Keratinocyte (primary cell): ENCODE results near the gene CD109. TPM values are rescaled to one million over a fixed set of nuclear protein-coding genes. Genes with fewer than 3 reads are reported as not detected.

Experiments used
- DNase-seq: peaks from one replicate; pipeline ENCODE4 v3.0.0-alpha.2; 2011; ENCODE audit warnings: low read depth, missing footprints, low spot score
- FAIRE-seq: peaks from 2 replicates; lab custom pipeline; 2011; peaks lifted over from hg19 to GRCh38; lab: Jason Lieb, UNC
- H2AFZ ChIP-seq: 2 replicates; pipeline ENCODE4 v1.6.0; 2012; ENCODE audit warnings: low read length, control low read depth, inconsistent platforms; ENCODE audit not compliant: control insufficient read depth
- H3K27ac ChIP-seq: 2 replicates; pipeline ENCODE4 v1.5.1; 2011; ENCODE audit warnings: low read length; ENCODE audit not compliant: control insufficient read depth, insufficient read depth
- H3K27me3 ChIP-seq: 3 replicates; pipeline ENCODE4 v1.6.0; 2011; ENCODE audit warnings: low read length; ENCODE audit not compliant: control insufficient read depth, insufficient read depth; ENCODE audit errors: extremely low read depth
- H3K36me3 ChIP-seq, 2 experiments: 2 replicates in 1 of 2; 3 replicates in 1 of 2; pipeline ENCODE4 v1.5.1; 2011; ENCODE audit warnings: low read length in 2 of 2, mild to moderate bottlenecking in 1 of 2; ENCODE audit not compliant: control insufficient read depth in 2 of 2, insufficient read depth in 2 of 2; ENCODE audit errors: extremely low read depth in 1 of 2
- H3K4me1 ChIP-seq: 3 replicates; pipeline ENCODE4 v1.5.1; 2011; ENCODE audit warnings: low read length; ENCODE audit not compliant: control insufficient read depth, insufficient read depth; ENCODE audit errors: extremely low read depth
- H3K4me2 ChIP-seq: 3 replicates; pipeline ENCODE4 v1.6.0; 2011; ENCODE audit warnings: low read depth, low read length; ENCODE audit not compliant: control insufficient read depth, insufficient read depth; ENCODE audit errors: extremely low read depth
- H3K4me3 ChIP-seq, 3 experiments: fragments of 200-600 bp in 1 of 3; sonication (generic) in 1 of 3; 2 replicates in 2 of 3; 3 replicates in 1 of 3; pipeline ENCODE4 v1.5.1; 2011 to 2016; ENCODE audit warnings: low read length in 3 of 3, mild to moderate bottlenecking in 3 of 3, control low read depth in 2 of 3, inconsistent platforms in 1 of 3, low read depth in 1 of 3, mixed read lengths in 1 of 3, mixed run types in 1 of 3, moderate library complexity in 1 of 3; ENCODE audit not compliant: control insufficient read depth in 2 of 3, insufficient read depth in 2 of 3; ENCODE audit errors: extremely low read depth in 1 of 3
- H3K79me2 ChIP-seq: 2 replicates; pipeline ENCODE4 v1.6.0; 2012; ENCODE audit warnings: low read length; ENCODE audit not compliant: control insufficient read depth, insufficient read depth
- H3K9ac ChIP-seq: 3 replicates; pipeline ENCODE4 v1.6.0; 2011; ENCODE audit warnings: low read length; ENCODE audit not compliant: control insufficient read depth, insufficient read depth; ENCODE audit errors: extremely low read depth
- H3K9me1 ChIP-seq: 3 replicates; pipeline ENCODE4 v1.6.0; 2011; ENCODE audit warnings: low read length; ENCODE audit not compliant: control insufficient read depth, insufficient read depth; ENCODE audit errors: extremely low read depth
- H3K9me3 ChIP-seq: 2 replicates; pipeline ENCODE4 v1.5.1; 2012; ENCODE audit warnings: low read depth, low read length; ENCODE audit not compliant: control insufficient read depth
- H4K20me1 ChIP-seq: 3 replicates; pipeline ENCODE4 v1.6.0; 2011; ENCODE audit warnings: low read length; ENCODE audit not compliant: control insufficient read depth, insufficient read depth; ENCODE audit errors: extremely low read depth
- EZH2 ChIP-seq: IDR thresholded peaks from one replicate; pipeline ENCODE4 v1.6.1; 2012; ENCODE audit warnings: inconsistent platforms, mild to moderate bottlenecking, low read length, moderate library complexity
- dilution Hi-C: fragments of 300-500 bp; cut with MboI; formaldehyde crosslinking; loops from one replicate; pipeline ENCODE4 v1.7.0; 2020; ENCODE audit warnings: low sequenced_read_pairs; ENCODE audit not compliant: extremely low pct_ligation_motif_present
- polyA plus RNA-seq, 5 experiments: library from polyadenylated mRNA; depleted of rRNA in 3 of 5; stranded (reverse) in 3 of 5; stranded (forward) in 1 of 5; unstranded in 1 of 5; fragments of >200 nt; gene quantifications; 1 replicate in 1 of 5; 2 replicates in 3 of 5; 3 replicates in 1 of 5; pipeline versions ENCODE4 v1.2.1 to v1.2.3, GENCODE V29; 2011 to 2012; ENCODE audit warnings: missing spikeins in 2 of 5, low read depth in 1 of 5, low replicate concordance in 1 of 5
- TF ChIP-seq, protein P1 (sequence below), 3 experiments: IDR thresholded peaks in 1 of 3; conservative IDR thresholded peaks in 1 of 3; optimal IDR thresholded peaks in 1 of 3; 2 replicates in 2 of 3; 3 replicates in 1 of 3; pipeline versions ENCODE3 to v1.5.1; 2011; ENCODE audit warnings: low read length in 3 of 3, mild to moderate bottlenecking in 3 of 3, moderate library complexity in 2 of 3, control low read depth in 1 of 3, inconsistent platforms in 1 of 3; ENCODE audit not compliant: insufficient read depth in 2 of 3; ENCODE audit errors: extremely low read depth in 1 of 3

The CD109 gene
- polyA plus RNA-seq, 1 donor (not counting 4 experiments of a cell fraction or from before 2014, with no cell fraction given): 58.2 TPM

DNA sequence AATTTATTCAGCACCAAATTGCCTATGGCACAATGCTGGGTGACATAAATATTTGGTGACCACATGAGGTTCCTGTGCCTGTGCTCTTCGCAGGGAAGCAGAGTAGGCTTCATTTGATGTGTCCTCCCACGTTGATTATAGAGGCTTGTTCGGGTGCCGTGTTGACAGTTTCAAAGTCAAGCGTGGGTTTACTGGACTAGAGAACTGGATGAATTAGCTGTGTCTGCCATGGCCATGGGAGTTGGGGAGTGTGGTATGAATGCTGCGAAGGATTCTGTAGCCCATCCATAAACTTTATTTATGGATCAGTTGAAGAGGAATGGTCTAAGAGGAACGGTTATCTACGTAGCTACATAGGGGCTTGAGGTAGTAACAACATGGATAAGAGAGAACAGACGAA is 11.0 kb downstream of the CD109 start:
- FAIRE-seq (no peak), DNase-seq (no peak)
- H3K27ac ChIP-seq: no peak overlapping the region
- no peaks in the 10 kb centered on the region for H3K9me1 ChIP-seq
- no peak overlapping the region for H3K9ac ChIP-seq
- peaks cover 48% of the 10 kb centered on the region for H3K4me1 ChIP-seq
- dilution Hi-C loops: no loop called here
- H3K79me2 ChIP-seq: peaks cover 14% of the 10 kb centered on the region
- no peaks in the 10 kb centered on the region for H4K20me1 ChIP-seq
- no peaks in the 10 kb centered on the region for H3K9me3 ChIP-seq
- no peak overlapping the region for H3K4me2 ChIP-seq
- TF ChIP-seq, protein P1, sequence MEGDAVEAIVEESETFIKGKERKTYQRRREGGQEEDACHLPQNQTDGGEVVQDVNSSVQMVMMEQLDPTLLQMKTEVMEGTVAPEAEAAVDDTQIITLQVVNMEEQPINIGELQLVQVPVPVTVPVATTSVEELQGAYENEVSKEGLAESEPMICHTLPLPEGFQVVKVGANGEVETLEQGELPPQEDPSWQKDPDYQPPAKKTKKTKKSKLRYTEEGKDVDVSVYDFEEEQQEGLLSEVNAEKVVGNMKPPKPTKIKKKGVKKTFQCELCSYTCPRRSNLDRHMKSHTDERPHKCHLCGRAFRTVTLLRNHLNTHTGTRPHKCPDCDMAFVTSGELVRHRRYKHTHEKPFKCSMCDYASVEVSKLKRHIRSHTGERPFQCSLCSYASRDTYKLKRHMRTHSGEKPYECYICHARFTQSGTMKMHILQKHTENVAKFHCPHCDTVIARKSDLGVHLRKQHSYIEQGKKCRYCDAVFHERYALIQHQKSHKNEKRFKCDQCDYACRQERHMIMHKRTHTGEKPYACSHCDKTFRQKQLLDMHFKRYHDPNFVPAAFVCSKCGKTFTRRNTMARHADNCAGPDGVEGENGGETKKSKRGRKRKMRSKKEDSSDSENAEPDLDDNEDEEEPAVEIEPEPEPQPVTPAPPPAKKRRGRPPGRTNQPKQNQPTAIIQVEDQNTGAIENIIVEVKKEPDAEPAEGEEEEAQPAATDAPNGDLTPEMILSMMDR (optimal IDR thresholded peaks at IDR 0.05 in 1 of 3, IDR thresholded peaks at IDR 0.05 in 1 of 3, conservative IDR thresholded peaks at IDR 0.05 in 1 of 3; ENCODE audit: extremely low read depth in 1 of 3, insufficient read depth in 2 of 3, low read length in 3 of 3): no peak
- TF ChIP-seq EZH2: no peak
- H2AFZ ChIP-seq: no peak overlapping the region
- H3K4me3 ChIP-seq: no peak overlapping the region
- peaks cover 6 to 10% of the 10 kb centered on the region in 2 experiments for H3K36me3 ChIP-seq
- H3K27me3 ChIP-seq: no peaks in the 10 kb centered on the region

- peak overlapping the region; percentile 20 for H3K4me2 ChIP-seq
- peak; percentile 80 for DNase-seq
- FAIRE-seq: peak; percentile 83
- TF ChIP-seq EZH2: no peak
- TF ChIP-seq, protein P1 (optimal IDR thresholded peaks at IDR 0.05 in 1 of 3, IDR thresholded peaks at IDR 0.05 in 1 of 3, conservative IDR thresholded peaks at IDR 0.05 in 1 of 3; ENCODE audit: extremely low read depth in 1 of 3, insufficient read depth in 2 of 3, low read length in 3 of 3): no peak
- no peak overlapping the region for H3K4me3 ChIP-seq
- no peak overlapping the region for H3K9ac ChIP-seq
- H4K20me1 ChIP-seq: no peaks in the 10 kb centered on the region
- H3K4me1 ChIP-seq: peaks cover 39% of the 10 kb centered on the region
- H3K9me3 ChIP-seq: no peaks in the 10 kb centered on the region
- dilution Hi-C loops: no loop called here
- H3K79me2 ChIP-seq: peaks cover 14% of the 10 kb centered on the region
- H3K36me3 ChIP-seq: peaks cover 3 to 7% of the 10 kb centered on the region in 2 experiments
- no peaks in the 10 kb centered on the region for H3K27me3 ChIP-seq
- H3K9me1 ChIP-seq: no peaks in the 10 kb centered on the region
- no peak overlapping the region for H2AFZ ChIP-seq
- H3K27ac ChIP-seq: peak overlapping the region; percentile 41
These were observed 14.5 kb downstream of the CD109 start for GRCh38 chr6:73710470-73710869.
